Measurements from ENCODE around the gene AARS1. TPM values are rescaled to one million over a fixed set of nuclear protein-coding genes. Genes with fewer than 3 reads are reported as not detected.

AARS1 gene
- total and polyA plus RNA-seq, 10 of the 15 experiments (the other 5 are each of a cell fraction or from before 2014, with no cell fraction given), result 21.5 to 143 (median 96.9) TPM

DNA sequence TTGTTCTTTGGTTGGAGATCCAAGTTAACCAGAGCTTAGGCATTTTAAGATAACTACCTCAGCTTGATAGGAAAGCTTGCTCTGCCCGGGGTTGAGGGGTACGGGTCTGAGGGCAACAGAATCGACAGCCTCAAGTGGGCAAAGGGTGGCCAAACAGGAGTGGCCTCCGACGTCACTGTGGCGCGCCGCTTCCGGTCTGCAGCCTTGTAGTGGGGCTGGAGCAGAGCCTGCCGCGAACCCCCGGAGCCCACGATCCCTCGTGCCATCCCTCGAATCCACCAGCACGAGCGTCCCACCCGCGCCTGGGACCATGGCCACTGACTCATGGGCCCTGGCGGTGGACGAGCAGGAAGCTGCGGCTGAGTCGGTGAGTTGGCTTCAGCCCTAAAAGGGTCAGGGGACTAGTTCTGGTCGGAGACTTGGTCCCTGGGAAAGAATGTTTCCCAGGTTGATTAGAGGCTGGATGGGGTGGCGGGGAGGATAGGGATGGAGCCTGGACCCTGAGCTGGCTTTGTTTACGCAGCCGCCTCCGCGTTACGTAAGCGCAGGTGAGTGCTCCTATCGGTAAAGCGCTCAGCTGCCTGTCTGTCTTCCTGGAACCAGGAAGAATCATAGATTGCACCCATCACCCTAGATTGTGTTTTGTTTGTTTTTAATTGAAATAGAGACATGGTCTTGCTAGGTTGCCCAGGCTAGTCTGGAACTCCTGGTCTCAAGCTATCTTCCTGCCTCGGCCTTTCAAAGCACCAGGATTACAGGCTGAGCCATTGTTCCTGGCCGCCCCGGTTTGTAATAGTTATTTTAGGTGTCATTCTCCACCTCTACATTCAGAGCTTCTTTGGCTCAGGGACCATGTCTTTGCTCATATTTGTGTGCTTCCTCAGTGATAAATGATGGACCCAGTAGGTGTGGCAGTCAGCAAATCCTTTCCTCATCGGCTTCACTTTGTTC, 10.0 kb upstream of the AARS1 start, which contains the start of gene DDX19B:
Gene DDX19B, plus strand, starts transcription at position 199 of the 951 bp plus-strand sequence. Its CDS starts 112 bp downstream, at position 311.
- ATAC-seq (peak; percentile 98), DNase-seq (ENCODE audit: low read depth, low spot score) (no peak), FAIRE-seq (peak; percentile 70)
- RAD21 ChIA-PET (ENCODE audit: unreplicated experiment), result interaction anchor here (0.8 to 2.0 kb wide), 4 partner anchors 10 to 284 kb away, joined by 3 to 6 read pairs (median 4); partner anchors contain the start of genes AARS1 and DDX19A
- BruUV-seq (replicated peaks), result TSS peak; percentile 68
- Histone ChIP-seq H3K27me3 (replicated peaks in 1 of 2; ENCODE audit: control insufficient read depth in 2 of 2, insufficient read depth in 2 of 2, low read length in 1 of 2) (no peaks in the 10 kb centered on the region), H3K4me1 (ENCODE audit: control insufficient read depth, insufficient read depth, low read length) (peaks cover 7% of the 10 kb centered on the region), H3K9me3 (replicated peaks; ENCODE audit: control insufficient read depth, insufficient read depth, low read length) (peaks cover 6% of the 10 kb centered on the region; the same call in 1 of the 3 replicates), H3K79me2 (ENCODE audit: control insufficient read depth, insufficient read depth, low read length) (peaks cover 30% of the 10 kb centered on the region), H3K27ac (ENCODE audit: control insufficient read depth, insufficient read depth) (peak within 1 kb of the TSS; percentile 93), H3K36me3 (ENCODE audit: control insufficient read depth in 2 of 2, insufficient read depth in 2 of 2, low read length in 1 of 2) (0 out of 4 replicates have a peak, but pooled peaks cover 0 to 3% of the 10 kb centered on the region in 2 experiments), H2AFZ (ENCODE audit: control insufficient read depth, low read depth, low read length) (peak within 1 kb of the TSS; percentile 98), H4K20me1 (ENCODE audit: control insufficient read depth, insufficient read depth) (no peaks in the 10 kb centered on the region), H3K4me2 (ENCODE audit: control insufficient read depth, insufficient read depth) (peak within 1 kb of the TSS; percentile 94), H3K9ac (ENCODE audit: control insufficient read depth, insufficient read depth, low read length) (peak within 1 kb of the TSS; percentile 97), H3K4me3 (peak within 1 kb of the TSS; percentile 98)
- CTCF ChIA-PET, result interaction anchor here (0.6 to 2.5 kb wide), 10 partner anchors 8 to 315 kb away, joined by 3 to 9 read pairs (median 6); partner anchors contain the start of genes AARS1, DDX19A and EXOSC6
- SMC1A ChIA-PET (ENCODE audit: uncharacterized antibody, unreplicated experiment), result interaction anchor here (0.6 to 3.1 kb wide), 7 partner anchors 8 to 224 kb away, joined by 3 to 17 read pairs (median 4); partner anchors contain the start of genes AARS1, COG4, DDX19A and SF3B3
- in situ Hi-C loops (cut with MboI), result no loop called here
- 1% methylated on average over 37 of the region's 37 CpGs for WGBS (ENCODE audit: insufficient coverage, insufficient replicate concordance, low lambda C conversion rate, missing lambda C conversion rate)
- POLR2A ChIA-PET, result interaction anchor here (1.1 to 3.8 kb wide), 4 partner anchors 9 to 47 kb away, joined by 4 to 28 read pairs (median 7); partner anchors contain the start of genes AARS1 and DDX19A
- intact Hi-C loops (cut with micrococcal nuclease; ENCODE audit: unreplicated experiment), result no loop called here
- TF ChIP-seq TCF7 (IDR thresholded peaks at IDR 0.05; ENCODE audit: borderline replicate concordance), result no peak
- TF ChIP-seq YBX1 (IDR thresholded peaks at IDR 0.05), result no peak
- no peak for TF ChIP-seq SUZ12 (IDR thresholded peaks at IDR 0.05; ENCODE audit: unreplicated experiment)
- TF ChIP-seq, protein P1, sequence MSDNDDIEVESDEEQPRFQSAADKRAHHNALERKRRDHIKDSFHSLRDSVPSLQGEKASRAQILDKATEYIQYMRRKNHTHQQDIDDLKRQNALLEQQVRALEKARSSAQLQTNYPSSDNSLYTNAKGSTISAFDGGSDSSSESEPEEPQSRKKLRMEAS (IDR thresholded peaks at IDR 0.05; ENCODE audit: low read depth, low read length), result peak; percentile 68; the same call in 1 of the 2 replicates
- peak; percentile 49; the same call in 1 of the 2 replicates for TF ChIP-seq RB1 (IDR thresholded peaks at IDR 0.05; ENCODE audit: borderline replicate concordance)
- TF ChIP-seq, protein P2, sequence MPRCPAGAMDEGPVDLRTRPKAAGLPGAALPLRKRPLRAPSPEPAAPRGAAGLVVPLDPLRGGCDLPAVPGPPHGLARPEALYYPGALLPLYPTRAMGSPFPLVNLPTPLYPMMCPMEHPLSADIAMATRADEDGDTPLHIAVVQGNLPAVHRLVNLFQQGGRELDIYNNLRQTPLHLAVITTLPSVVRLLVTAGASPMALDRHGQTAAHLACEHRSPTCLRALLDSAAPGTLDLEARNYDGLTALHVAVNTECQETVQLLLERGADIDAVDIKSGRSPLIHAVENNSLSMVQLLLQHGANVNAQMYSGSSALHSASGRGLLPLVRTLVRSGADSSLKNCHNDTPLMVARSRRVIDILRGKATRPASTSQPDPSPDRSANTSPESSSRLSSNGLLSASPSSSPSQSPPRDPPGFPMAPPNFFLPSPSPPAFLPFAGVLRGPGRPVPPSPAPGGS (IDR thresholded peaks at IDR 0.05; ENCODE audit: borderline replicate concordance, insufficient read depth, low read depth, low read length, poor library complexity, severe bottlenecking), result peak; percentile 10
- TF ChIP-seq RAD51 (IDR thresholded peaks at IDR 0.05), result no peak
- TF ChIP-seq POU2F2 (IDR thresholded peaks at IDR 0.05; ENCODE audit: borderline replicate concordance, low read depth, low read length), result peak; percentile 60; the same call in 1 of the 3 replicates
- TF ChIP-seq, protein P3, sequence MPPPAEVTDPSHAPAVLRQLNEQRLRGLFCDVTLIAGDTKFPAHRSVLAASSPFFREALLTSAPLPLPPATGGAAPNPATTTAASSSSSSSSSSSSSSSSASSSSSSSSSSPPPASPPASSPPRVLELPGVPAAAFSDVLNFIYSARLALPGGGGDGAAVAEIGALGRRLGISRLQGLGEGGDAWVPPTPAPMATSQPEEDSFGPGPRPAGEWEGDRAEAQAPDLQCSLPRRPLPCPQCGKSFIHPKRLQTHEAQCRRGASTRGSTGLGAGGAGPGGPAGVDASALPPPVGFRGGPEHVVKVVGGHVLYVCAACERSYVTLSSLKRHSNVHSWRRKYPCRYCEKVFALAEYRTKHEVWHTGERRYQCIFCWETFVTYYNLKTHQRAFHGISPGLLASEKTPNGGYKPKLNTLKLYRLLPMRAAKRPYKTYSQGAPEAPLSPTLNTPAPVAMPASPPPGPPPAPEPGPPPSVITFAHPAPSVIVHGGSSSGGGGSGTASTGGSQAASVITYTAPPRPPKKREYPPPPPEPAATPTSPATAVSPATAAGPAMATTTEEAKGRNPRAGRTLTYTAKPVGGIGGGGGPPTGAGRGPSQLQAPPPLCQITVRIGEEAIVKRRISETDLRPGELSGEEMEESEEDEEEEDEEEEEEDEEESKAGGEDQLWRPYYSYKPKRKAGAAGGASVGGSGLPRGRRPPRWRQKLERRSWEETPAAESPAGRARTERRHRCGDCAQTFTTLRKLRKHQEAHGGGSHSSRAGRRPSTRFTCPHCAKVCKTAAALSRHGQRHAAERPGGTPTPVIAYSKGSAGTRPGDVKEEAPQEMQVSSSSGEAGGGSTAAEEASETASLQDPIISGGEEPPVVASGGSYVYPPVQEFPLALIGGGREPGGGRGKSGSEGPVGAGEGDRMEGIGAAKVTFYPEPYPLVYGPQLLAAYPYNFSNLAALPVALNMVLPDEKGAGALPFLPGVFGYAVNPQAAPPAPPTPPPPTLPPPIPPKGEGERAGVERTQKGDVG (CRISPR knock-in tag; IDR thresholded peaks at IDR 0.05), result no peak
- peak; percentile 74 for TF ChIP-seq IKZF1 (conservative IDR thresholded peaks at IDR 0.05)
- TF ChIP-seq FOXK2 (IDR thresholded peaks at IDR 0.05), result peak; percentile 62; the same call in 1 of the 2 replicates
- TF ChIP-seq, protein P4, sequence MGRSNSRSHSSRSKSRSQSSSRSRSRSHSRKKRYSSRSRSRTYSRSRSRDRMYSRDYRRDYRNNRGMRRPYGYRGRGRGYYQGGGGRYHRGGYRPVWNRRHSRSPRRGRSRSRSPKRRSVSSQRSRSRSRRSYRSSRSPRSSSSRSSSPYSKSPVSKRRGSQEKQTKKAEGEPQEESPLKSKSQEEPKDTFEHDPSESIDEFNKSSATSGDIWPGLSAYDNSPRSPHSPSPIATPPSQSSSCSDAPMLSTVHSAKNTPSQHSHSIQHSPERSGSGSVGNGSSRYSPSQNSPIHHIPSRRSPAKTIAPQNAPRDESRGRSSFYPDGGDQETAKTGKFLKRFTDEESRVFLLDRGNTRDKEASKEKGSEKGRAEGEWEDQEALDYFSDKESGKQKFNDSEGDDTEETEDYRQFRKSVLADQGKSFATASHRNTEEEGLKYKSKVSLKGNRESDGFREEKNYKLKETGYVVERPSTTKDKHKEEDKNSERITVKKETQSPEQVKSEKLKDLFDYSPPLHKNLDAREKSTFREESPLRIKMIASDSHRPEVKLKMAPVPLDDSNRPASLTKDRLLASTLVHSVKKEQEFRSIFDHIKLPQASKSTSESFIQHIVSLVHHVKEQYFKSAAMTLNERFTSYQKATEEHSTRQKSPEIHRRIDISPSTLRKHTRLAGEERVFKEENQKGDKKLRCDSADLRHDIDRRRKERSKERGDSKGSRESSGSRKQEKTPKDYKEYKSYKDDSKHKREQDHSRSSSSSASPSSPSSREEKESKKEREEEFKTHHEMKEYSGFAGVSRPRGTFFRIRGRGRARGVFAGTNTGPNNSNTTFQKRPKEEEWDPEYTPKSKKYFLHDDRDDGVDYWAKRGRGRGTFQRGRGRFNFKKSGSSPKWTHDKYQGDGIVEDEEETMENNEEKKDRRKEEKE (IDR thresholded peaks at IDR 0.05), result no peak
- peak; percentile 73 for TF ChIP-seq POLR2AphosphoS2 (IDR thresholded peaks at IDR 0.05; ENCODE audit: low read depth, low read length)
